Activated CD4-positive, alpha-beta memory T cell treated with anti-CD3 and anti-CD28 coated beads for 36 hours (primary cell): Measurements from ENCODE around the gene PLXNA1. TPM values are rescaled to one million over a fixed set of nuclear protein-coding genes. Genes with fewer than 3 reads are reported as not detected.

ENCODE experiments used
- CTCF ChIA-PET: fragments of 350-600 bp; sonication (Branson Sonifier 250); formaldehyde crosslinking; loops from one replicate; lab custom pipeline; 2021; ENCODE audit warnings: antibody characterized with exemption, inconsistent platforms; lab: Charles Lee
- POLR2A ChIA-PET: fragments of 350-600 bp; sonication (Branson Sonifier 250); formaldehyde crosslinking; loops from one replicate; lab custom pipeline; 2021; ENCODE audit warnings: antibody characterized with exemption; lab: Charles Lee
- DNase-seq: peaks from one replicate; pipeline ENCODE4 v3.0.0-alpha.2; 2020
- H3K27ac Mint-ChIP-seq: one replicate; pipeline ENCODE4 v1.8.0; 2021; ENCODE audit warnings: mixed read lengths
- H3K27me3 Mint-ChIP-seq: one replicate; pipeline ENCODE4 v1.8.0; 2021; ENCODE audit warnings: mixed read lengths
- H3K36me3 Mint-ChIP-seq: one replicate; pipeline ENCODE4 v1.8.0; 2021; ENCODE audit warnings: mixed read lengths
- H3K4me1 Mint-ChIP-seq: one replicate; pipeline ENCODE4 v1.8.0; 2021; ENCODE audit warnings: low read depth, mixed read lengths
- H3K4me3 Mint-ChIP-seq: one replicate; pipeline ENCODE4 v1.8.0; 2021; ENCODE audit warnings: mild to moderate bottlenecking, mixed read lengths
- H3K9me3 Mint-ChIP-seq: one replicate; pipeline ENCODE4 v1.8.0; 2021; ENCODE audit warnings: mixed read lengths
- intact Hi-C: fragments of 100-400 bp; cut with micrococcal nuclease; formaldehyde crosslinking; loops from one replicate; pipeline ENCODE4 v1.15.1; 2023
- total RNA-seq, 2 experiments: library from RNA; stranded (reverse); gene quantifications; one replicate each; pipeline ENCODE4 v1.2.3, GENCODE V29; 2021

The PLXNA1 gene
- total RNA-seq, 2 experiments from 2014 or later, result 8.8 to 9.3 TPM

DNA sequence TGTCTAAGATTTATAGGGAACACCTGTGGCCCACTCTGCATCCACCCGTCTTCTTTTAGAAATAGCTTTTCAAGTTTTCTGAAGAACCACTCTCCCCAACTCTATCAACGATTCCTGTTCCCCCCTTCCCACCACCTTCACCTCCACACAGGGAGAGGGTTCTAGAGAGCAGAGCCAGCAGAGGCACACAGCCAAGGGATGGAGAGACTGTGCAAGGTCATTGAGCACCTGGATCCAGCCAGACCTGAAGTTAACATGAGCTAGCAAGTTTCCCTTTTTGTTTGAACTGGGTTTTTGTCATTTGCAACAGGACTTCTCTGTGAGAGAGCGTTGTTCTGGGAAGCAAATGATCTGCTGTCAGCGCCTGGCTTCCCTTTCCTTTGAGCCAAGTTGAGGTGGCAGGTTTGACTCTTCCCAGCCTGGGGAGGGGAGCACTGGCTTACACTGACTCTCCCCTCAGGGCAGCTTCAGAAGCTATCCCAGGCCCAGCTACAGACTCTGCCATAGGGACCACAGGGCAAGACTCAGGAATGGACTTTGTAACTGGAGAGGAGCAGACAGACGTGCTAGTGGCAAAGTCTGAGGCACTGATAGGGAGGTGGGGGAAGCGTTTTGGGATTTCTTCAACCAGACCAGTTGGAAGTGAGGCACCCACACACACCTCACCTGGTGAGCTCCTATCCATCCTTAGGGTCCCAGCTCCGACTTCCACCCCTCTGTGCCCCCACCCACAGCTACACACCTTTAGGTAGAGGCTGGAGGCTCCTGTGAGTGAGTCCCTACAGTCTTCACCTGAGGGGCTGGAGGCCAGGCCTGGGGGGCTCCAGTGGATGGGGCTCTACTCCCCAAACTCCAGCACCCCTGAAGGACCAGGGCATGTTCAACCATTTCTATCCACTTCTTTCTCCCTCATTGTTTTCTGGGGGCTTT, 19.4 kb upstream of the PLXNA1 start:
- H3K27ac Mint-ChIP-seq, result no peak overlapping the region
- CTCF ChIA-PET, result no interaction called here

DNA sequence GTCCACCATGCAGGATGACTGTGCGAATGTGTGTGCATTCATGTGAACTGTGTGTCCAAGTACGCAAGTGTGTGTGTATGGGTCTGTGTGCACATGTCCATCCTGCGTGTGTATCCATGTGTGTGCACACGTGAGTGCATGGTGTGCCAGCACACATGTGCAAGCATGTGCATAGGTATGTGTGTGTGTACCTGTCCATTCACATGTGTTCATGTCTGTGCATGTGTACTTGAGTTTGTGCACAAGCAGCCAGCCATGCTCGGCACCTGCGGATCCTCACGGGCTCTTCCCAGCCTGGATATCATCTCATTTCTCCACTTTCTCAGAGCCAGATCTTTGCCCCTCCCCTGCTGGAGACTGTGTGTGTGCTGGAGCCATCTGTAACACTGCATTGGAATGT, 18.7 kb upstream of the PLXNA1 start:
- CTCF ChIA-PET, result no interaction called here
- no peaks in the 10 kb centered on the region for H3K4me1 Mint-ChIP-seq
- no peaks in the 10 kb centered on the region for H3K9me3 Mint-ChIP-seq
- no peaks in the 10 kb centered on the region for H3K27me3 Mint-ChIP-seq
- H3K36me3 Mint-ChIP-seq, result no peaks in the 10 kb centered on the region
- H3K27ac Mint-ChIP-seq, result no peak overlapping the region
- no peak overlapping the region for H3K4me3 Mint-ChIP-seq
- intact Hi-C loops, result no loop called here
- POLR2A ChIA-PET, result no interaction called here
- no peak for DNase-seq

More for the DNA sequence above, 19.4 kb upstream of the PLXNA1 start:
- H3K4me3 Mint-ChIP-seq, result no peak overlapping the region
- intact Hi-C loops, result no loop called here
- no peaks in the 10 kb centered on the region for H3K27me3 Mint-ChIP-seq
- no peak for DNase-seq
- H3K4me1 Mint-ChIP-seq, result no peaks in the 10 kb centered on the region
- H3K9me3 Mint-ChIP-seq, result no peaks in the 10 kb centered on the region
- H3K36me3 Mint-ChIP-seq, result peaks cover 3% of the 10 kb centered on the region
- POLR2A ChIA-PET, result no interaction called here

DNA sequence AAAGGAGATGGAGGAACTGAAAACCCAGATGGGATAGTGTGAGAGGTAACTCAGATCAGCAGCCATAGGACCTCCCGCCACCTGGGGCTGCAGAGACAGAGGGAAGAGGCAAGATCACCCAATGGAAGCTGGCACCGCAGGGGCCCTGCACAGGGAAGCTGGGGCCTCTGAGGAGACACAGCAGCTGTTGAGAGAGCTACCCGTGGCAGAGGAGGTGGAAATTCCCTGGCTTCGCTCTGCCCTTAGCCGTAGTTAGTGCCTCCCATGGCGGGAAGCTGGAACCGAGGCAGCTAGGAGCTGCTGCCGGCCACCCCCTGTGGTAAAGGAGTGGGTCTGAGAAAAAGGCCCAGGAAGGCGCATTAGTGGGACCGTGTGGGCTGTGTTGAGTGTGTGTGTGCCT, 18.0 kb upstream of the PLXNA1 start:
- no peaks in the 10 kb centered on the region for H3K36me3 Mint-ChIP-seq
- no peak for DNase-seq
- intact Hi-C loops, result no loop called here
- CTCF ChIA-PET, result no interaction called here
- H3K27me3 Mint-ChIP-seq, result no peaks in the 10 kb centered on the region
- POLR2A ChIA-PET, result no interaction called here
- H3K9me3 Mint-ChIP-seq, result no peaks in the 10 kb centered on the region
- H3K4me1 Mint-ChIP-seq, result no peaks in the 10 kb centered on the region
- H3K4me3 Mint-ChIP-seq, result no peak overlapping the region
- H3K27ac Mint-ChIP-seq, result no peak overlapping the region

DNA sequence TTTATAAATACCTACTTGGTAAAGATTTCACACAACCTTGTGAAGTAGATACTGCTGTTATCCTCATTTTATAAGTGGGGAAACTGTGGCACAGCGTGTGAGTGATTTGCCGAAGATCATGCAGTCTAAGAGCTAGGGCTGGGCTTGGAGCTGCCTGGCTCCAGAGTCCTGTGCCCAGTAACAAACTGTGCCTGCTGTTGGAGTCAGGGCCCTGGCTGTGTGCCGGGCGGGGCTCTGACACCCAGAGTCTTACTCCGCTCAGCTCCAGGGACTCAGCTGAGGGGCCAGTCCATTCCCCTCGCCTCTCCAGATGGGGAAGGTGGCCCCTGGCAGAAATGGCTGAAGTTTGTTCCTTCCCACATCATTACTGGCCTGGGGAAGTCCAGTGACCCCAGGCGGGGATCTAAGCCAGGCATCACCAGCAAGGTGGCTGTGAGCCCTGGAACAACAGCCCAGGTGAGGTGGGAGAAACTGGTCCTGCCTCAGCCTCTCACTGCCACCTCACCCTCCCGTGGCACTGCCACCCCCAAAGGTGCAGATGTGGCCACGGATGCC, 17.3 kb upstream of the PLXNA1 start:
- no peak overlapping the region for H3K27ac Mint-ChIP-seq
- ChIA-PET CTCF (no interaction called here), POLR2A (no interaction called here)
- H3K4me1 Mint-ChIP-seq, result no peaks in the 10 kb centered on the region
- no peaks in the 10 kb centered on the region for H3K36me3 Mint-ChIP-seq
- no peak for DNase-seq
- H3K27me3 Mint-ChIP-seq, result peaks cover under 1% of the 10 kb centered on the region
- H3K4me3 Mint-ChIP-seq, result no peak overlapping the region
- intact Hi-C loops, result no loop called here
- no peaks in the 10 kb centered on the region for H3K9me3 Mint-ChIP-seq

DNA sequence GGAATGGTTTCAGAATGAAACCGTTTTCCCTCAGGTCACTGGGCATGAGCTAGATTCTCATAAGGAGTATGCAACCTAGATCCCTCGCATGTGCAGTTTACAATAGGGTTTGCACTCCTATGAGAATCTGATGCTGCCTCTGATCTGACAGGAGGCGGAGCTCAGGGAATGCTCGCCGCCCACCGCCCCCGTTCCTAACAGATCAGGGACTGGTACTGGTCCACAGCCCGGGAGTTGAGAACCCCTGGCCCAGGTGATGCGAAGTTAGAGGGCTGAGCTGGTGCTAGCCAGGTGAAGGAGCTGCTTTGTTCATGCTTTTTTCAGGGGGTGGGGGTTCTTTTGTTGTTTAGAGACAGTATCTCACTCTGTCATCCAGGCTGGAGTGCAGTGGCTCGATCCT, 15.5 kb upstream of the PLXNA1 start:
- Mint-ChIP-seq H3K27ac (no peak overlapping the region), H3K9me3 (no peaks in the 10 kb centered on the region), H3K36me3 (no peaks in the 10 kb centered on the region), H3K4me1 (no peaks in the 10 kb centered on the region), H3K27me3 (peaks cover 1% of the 10 kb centered on the region), H3K4me3 (no peak overlapping the region)
- POLR2A ChIA-PET, result no interaction called here
- CTCF ChIA-PET, result no interaction called here
- DNase-seq, result no peak
- intact Hi-C loops, result no loop called here

DNA sequence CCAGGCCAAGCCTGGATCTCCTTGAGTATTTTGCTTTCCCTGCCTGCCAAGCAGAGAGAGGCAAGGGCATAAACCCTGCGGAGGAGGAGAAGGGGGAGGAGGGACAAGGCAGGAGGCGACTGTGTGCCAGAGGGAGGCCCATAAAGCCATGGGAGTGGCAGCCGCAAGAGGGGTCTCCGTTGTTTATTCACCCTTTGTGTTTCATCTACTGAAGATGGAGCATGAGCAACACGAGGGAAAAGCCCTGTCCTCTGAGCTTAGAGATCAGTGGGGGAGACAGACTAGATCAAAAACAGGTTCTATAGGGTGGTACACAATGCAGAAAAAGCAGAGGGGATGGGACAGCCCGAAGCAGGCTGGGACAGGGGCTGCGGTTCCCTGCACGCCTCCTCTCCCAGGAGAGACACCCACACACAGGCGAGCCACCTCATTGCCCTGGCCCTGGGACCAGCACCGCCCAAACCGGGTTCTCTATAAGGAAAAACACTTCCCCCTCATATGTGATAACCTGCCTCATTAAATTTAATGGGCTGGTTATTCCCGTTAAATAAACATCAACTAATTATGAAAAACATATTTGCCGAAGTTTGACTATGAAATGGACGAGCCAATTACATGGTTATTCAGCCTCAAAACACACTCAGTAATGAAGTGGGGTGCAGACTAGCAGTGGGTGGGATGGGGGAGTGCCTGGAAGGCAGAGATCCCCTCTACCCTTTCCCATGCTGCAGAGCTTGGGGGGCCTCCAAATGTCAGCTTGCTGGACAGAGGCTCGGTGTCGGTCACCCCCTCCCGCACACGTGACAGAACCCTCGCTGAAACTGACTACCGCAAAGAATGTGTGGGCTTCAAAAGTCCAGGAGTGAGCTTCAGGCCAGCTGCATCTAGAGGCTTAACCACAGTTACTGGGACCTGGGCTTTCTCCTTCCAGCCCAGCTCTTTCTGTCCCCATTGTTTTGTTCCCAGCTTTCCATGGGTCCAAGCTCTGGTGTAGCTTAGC, 14.2 kb upstream of the PLXNA1 start:
- intact Hi-C loops, result no loop called here
- no peaks in the 10 kb centered on the region for H3K9me3 Mint-ChIP-seq
- CTCF ChIA-PET, result no interaction called here

DNA sequence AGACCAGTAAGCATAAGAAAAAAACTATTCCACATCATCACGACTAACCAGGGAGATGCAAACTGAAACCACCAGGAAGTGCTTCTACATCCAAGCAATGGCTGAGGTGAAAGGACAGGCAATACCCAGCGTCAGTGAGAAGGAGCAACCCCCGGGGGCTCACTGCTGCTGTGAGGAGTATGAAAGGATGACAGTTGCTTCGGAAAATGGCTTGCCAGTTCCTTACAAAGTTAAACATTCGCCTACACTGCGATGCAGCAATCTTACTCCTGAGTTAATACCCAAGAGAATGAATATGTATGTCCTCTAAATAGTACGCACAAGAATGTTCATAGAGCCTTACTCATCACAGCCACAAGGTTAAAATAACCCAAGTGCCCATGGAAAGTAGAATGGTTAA, 13.3 kb upstream of the PLXNA1 start:
- no peak overlapping the region for H3K4me3 Mint-ChIP-seq
- POLR2A ChIA-PET, result no interaction called here
- no peak overlapping the region for H3K27ac Mint-ChIP-seq
- CTCF ChIA-PET, result no interaction called here
- peaks cover under 1% of the 10 kb centered on the region for H3K36me3 Mint-ChIP-seq
- DNase-seq, result no peak
- no peaks in the 10 kb centered on the region for H3K4me1 Mint-ChIP-seq
- H3K27me3 Mint-ChIP-seq, result peaks cover 3% of the 10 kb centered on the region
- intact Hi-C loops, result no loop called here
- peaks cover 8% of the 10 kb centered on the region for H3K9me3 Mint-ChIP-seq

More for the DNA sequence above, 14.2 kb upstream of the PLXNA1 start:
- no peak overlapping the region for H3K27ac Mint-ChIP-seq
- H3K4me3 Mint-ChIP-seq, result no peak overlapping the region
- no peak for DNase-seq
- no peaks in the 10 kb centered on the region for H3K36me3 Mint-ChIP-seq
- H3K4me1 Mint-ChIP-seq, result no peaks in the 10 kb centered on the region
- POLR2A ChIA-PET, result no interaction called here
- peaks cover 1% of the 10 kb centered on the region for H3K27me3 Mint-ChIP-seq

DNA sequence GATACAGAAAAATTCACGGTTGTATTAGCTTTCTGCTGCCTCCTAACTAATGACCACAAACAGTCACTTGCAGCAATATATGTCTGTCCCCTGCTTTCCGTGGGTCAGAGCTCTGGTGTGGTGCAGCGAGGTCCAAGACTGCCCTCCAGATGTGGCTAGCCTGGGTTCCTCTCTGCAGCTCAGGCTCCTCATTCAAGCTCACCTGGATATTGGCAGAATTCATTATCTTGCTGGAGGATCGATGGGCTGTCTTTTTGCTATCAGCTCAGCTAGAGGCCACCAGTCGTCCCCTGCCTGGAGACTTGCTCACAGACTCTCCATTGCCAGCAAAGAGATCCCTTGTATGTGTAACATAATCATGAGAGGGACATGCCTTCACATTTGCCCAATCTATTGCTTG, 12.8 kb upstream of the PLXNA1 start:
- H3K9me3 Mint-ChIP-seq, result peaks cover 13% of the 10 kb centered on the region
- no peaks in the 10 kb centered on the region for H3K4me1 Mint-ChIP-seq
- H3K36me3 Mint-ChIP-seq, result peaks cover 5% of the 10 kb centered on the region
- CTCF ChIA-PET, result no interaction called here
- peaks cover 8% of the 10 kb centered on the region for H3K27me3 Mint-ChIP-seq
- H3K27ac Mint-ChIP-seq, result no peak overlapping the region
- no peak overlapping the region for H3K4me3 Mint-ChIP-seq
- DNase-seq, result no peak
- intact Hi-C loops, result no loop called here
- POLR2A ChIA-PET, result no interaction called here

DNA sequence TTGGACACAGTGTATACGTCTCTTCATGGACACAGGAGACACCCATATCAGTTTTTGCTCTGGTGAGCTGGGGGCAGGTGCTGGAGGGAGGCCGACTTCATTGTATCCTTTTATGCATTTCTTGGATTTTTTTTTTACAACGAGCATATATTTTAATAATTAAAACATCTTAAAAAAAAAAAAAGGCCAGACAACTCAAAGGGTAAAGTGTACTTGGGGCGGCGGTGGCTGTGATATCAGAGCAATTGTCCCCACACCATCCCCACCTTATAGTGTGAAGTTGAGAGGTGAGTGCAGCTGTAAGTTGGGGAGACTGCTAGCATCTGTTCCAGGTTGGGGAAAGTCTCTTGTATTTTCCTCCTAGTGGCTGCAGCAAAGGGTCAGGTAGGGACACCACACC, 12.0 kb upstream of the PLXNA1 start:
- Mint-ChIP-seq H3K4me3 (no peak overlapping the region), H3K27ac (no peak overlapping the region), H3K4me1 (no peaks in the 10 kb centered on the region), H3K9me3 (peaks cover 18% of the 10 kb centered on the region), H3K36me3 (peaks cover 5% of the 10 kb centered on the region), H3K27me3 (peaks cover 8% of the 10 kb centered on the region)
- ChIA-PET POLR2A (no interaction called here), CTCF (no interaction called here)
- DNase-seq, result no peak
- intact Hi-C loops, result no loop called here

DNA sequence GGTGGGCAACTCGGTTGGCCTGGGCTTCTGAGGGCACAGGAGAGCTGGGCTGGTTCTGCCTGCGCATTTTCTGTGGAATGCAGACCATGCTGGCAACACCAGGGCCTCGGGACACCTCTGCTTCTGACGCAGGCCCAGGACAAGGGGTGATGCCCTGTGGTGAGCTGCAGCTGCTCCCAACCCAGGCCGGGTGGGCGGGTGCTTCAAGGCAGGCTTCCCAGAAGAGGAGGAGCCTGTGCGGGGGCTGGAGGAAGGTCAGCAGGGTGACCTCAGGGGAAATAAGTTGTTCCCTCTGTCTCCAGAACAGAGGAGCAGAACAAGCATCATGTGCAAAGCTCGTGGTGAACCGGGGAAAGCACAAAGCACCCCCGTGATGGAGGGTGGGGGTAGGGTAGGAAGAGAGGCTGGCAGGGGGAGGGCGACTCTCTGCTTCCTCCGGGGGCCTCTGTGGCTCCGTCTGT, 11.0 kb upstream of the PLXNA1 start:
- Mint-ChIP-seq H3K4me3 (no peak overlapping the region), H3K27me3 (peaks cover 8% of the 10 kb centered on the region), H3K4me1 (no peaks in the 10 kb centered on the region), H3K9me3 (peaks cover 18% of the 10 kb centered on the region), H3K27ac (no peak overlapping the region), H3K36me3 (peaks cover 5% of the 10 kb centered on the region)
- ChIA-PET POLR2A (no interaction called here), CTCF (interaction anchor here (2.5 kb wide), 1 partner anchor 10 kb away, joined by 5 read pairs; the partner anchor contains the start of gene PLXNA1)
- intact Hi-C loops, result no loop called here
- no peak for DNase-seq

DNA sequence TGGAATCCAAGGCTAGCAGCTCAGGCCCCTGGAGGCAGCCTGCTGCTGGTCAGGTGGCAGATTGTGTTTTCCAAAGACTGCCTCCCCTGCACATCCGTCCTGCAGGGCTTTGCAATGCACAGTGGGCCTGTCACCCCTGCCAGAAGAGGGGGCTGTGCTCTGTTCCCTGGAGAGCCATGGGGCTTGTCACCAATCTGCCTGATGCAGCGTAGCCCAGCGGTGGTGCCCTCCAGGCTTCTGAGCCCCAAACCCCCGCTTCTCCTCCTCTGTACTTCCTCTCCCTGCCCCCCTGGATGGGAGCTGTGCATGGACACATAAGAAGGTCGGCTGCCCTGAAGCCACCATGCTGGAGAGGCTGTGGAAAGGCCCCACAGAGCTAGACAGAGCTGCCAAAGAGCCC, 10.0 kb upstream of the PLXNA1 start:
- Mint-ChIP-seq H3K27ac (no peak overlapping the region), H3K27me3 (peaks cover 8% of the 10 kb centered on the region), H3K9me3 (peaks cover 18% of the 10 kb centered on the region), H3K36me3 (peaks cover 5% of the 10 kb centered on the region), H3K4me1 (no peaks in the 10 kb centered on the region), H3K4me3 (no peak overlapping the region)
- ChIA-PET POLR2A (no interaction called here), CTCF (interaction anchor here (2.5 kb wide), 1 partner anchor 9 kb away, joined by 5 read pairs; the partner anchor contains the start of gene PLXNA1)
- intact Hi-C loops, result no loop called here
- DNase-seq, result no peak

DNA sequence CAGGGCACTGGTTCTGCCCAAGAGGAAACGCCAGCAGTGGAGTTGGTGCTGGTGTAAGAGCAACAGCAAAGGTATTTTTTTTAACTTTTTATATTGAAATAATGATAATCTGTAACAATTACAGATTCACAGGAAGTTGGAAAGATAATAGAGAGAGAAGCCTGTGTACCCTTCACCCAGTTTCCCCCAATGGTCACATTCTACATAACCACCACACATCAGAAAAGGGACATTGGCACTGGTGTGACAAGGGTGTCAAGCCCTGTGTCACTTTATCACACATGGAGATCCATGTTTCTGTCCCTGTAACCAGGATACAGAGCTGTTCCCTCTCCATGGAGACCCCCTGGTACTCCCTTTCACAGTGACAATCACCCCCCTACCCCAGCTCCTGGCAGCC, 9.1 kb upstream of the PLXNA1 start:
- peaks cover 15% of the 10 kb centered on the region for H3K27me3 Mint-ChIP-seq
- ChIA-PET POLR2A (no interaction called here), CTCF (interaction anchor here (2.5 kb wide), 1 partner anchor 8 kb away, joined by 5 read pairs; the partner anchor contains the start of gene PLXNA1)
- no peaks in the 10 kb centered on the region for H3K4me1 Mint-ChIP-seq
- H3K36me3 Mint-ChIP-seq, result peaks cover 5% of the 10 kb centered on the region
- intact Hi-C loops, result no loop called here
- H3K27ac Mint-ChIP-seq, result no peak overlapping the region
- DNase-seq, result no peak
- H3K9me3 Mint-ChIP-seq, result peaks cover 18% of the 10 kb centered on the region
- H3K4me3 Mint-ChIP-seq, result no peak overlapping the region
